ENCODE data around the gene VMO1.

Gene VMO1

DNA sequence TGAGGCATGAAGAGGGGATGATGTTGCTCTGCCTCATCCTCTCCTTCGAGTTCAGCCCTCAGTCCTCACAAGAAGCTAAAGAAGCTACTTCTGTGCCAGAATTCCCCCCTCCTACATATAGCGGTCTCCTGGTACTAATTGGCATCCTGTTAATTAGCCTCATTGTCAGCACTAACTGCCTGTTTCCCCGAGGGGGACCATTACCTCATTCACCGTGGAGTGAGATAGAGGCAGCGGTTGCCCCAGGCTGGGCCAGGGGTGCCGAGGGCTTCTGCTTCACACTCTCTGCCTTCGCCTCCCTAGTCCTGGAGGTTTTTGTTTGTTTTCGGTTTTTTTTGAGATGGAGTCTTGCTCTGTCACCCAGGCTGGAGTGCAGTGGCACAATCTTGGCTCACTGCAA is 41.2 kb upstream of the VMO1 start:
- intact Hi-C loops (cut with DNase I; ENCODE audit: low total_unique reads), result no loop called here
- DNase-seq, result no peak

DNA sequence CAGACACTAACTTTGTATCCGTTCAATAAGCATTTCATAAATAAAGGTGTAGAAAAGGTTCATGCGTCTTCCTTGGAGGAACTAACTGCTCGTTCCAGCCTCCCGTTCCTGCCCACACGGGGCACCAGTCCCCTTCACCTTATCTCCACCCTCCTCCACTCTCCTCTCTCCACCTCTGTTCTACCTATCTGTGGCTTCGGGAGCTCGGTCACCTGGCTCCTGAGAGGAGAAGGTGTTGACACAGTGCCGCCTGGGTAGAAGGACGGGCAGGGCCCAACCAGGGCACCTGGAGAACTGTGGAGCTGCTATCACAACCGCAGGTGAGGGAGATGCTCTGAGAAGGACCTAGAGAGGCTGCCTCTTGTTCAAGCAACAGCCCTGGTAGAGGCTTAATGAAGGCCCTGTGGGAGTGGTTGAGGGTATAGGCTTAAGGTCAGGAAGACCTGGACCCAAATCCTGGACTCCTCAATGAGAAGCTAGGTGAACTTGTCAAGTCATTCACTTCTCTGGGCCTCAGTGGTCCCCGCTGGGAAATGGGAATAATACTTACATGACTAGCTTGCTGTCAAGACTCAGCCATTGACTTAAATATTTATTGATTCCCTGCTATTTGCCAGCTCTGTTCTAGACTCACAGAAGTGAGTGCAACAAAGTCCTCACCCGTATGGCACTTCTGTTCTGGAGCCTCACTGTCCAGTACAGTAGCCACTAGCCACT is 37.4 kb upstream of the VMO1 start:
- DNase-seq, result no peak
- Histone ChIP-seq H3K27me3 (no peaks in the 10 kb centered on the region), H3K4me3 (no peak overlapping the region), H3K4me1 (no peaks in the 10 kb centered on the region), H3K9me3 (no peaks in the 10 kb centered on the region), H3K27ac (no peak overlapping the region), H3K36me3 (peaks cover 0 to 51% (median 23%) of the 10 kb centered on the region in 3 donors)
- intact Hi-C loops (cut with DNase I; ENCODE audit: low total_unique reads), result no loop called here
- TF ChIP-seq, protein P1, sequence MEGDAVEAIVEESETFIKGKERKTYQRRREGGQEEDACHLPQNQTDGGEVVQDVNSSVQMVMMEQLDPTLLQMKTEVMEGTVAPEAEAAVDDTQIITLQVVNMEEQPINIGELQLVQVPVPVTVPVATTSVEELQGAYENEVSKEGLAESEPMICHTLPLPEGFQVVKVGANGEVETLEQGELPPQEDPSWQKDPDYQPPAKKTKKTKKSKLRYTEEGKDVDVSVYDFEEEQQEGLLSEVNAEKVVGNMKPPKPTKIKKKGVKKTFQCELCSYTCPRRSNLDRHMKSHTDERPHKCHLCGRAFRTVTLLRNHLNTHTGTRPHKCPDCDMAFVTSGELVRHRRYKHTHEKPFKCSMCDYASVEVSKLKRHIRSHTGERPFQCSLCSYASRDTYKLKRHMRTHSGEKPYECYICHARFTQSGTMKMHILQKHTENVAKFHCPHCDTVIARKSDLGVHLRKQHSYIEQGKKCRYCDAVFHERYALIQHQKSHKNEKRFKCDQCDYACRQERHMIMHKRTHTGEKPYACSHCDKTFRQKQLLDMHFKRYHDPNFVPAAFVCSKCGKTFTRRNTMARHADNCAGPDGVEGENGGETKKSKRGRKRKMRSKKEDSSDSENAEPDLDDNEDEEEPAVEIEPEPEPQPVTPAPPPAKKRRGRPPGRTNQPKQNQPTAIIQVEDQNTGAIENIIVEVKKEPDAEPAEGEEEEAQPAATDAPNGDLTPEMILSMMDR (IDR thresholded peaks at IDR 0.05), result no peak

More for the DNA sequence above, 41.2 kb upstream of the VMO1 start:
- Histone ChIP-seq H3K27me3 (no peaks in the 10 kb centered on the region), H3K4me3 (no peak overlapping the region), H3K9me3 (no peaks in the 10 kb centered on the region), H3K27ac (no peak overlapping the region), H3K4me1 (no peaks in the 10 kb centered on the region), H3K36me3 (peaks cover 0 to 15% (median 6%) of the 10 kb centered on the region in 3 donors)
- TF ChIP-seq, protein P1 (IDR thresholded peaks at IDR 0.05), result no peak

DNA sequence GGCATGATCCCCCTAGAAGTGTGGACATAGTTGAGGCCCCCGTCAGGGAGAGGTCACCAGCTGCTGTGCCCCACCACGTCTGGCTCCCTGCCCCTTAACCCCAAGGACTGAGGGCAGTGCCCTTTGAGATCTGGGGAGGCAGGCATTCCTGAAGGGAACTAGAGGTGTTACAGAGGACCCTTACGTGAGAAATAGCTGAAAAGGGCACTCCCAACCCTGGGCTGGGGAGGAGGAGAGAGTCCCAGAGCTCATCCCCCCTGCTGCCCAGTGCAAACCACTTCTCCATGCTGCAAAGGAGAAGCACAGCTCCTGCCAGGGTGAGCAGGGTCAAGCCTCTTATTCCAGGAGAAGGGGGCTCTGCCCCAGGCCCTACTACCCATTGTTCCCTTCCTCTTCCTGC is 36.7 kb upstream of the VMO1 start:
- Histone ChIP-seq H3K27ac (no peak overlapping the region), H3K36me3 (peaks cover 0 to 58% (median 30%) of the 10 kb centered on the region in 3 donors)
- TF ChIP-seq, protein P1 (IDR thresholded peaks at IDR 0.05), result no peak

DNA sequence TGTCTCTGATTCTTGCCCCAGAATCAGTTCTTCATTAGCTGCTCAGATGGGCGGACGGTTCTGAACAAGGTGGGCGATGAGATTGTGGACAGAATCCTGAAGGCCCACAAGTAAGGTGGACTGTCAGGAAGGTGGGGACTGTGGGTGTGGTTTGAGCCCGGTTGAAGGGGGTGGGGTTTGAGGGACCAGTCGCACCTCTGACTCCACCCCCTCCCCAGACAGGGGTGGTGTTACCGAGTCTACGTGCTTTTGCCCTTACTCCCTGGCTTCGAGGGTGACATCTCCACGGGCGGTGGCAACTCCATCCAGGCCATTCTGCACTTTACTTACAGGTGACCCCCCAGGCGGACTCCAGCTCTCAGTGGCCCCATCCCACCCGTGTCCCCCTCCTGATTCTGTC is 32.1 kb upstream of the VMO1 start:
- TF ChIP-seq, protein P1 (IDR thresholded peaks at IDR 0.05), result no peak
- no peaks in the 10 kb centered on the region for H3K9me3 ChIP-seq
- H3K27me3 ChIP-seq, result no peaks in the 10 kb centered on the region
- no peaks in the 10 kb centered on the region for H3K4me1 ChIP-seq
- peaks cover 3 to 89% (median 55%) of the 10 kb centered on the region in 3 donors for H3K36me3 ChIP-seq
- H3K27ac ChIP-seq, result no peak overlapping the region
- intact Hi-C loops (cut with DNase I; ENCODE audit: low total_unique reads), result no loop called here
- H3K4me3 ChIP-seq, result no peak overlapping the region
- DNase-seq, result no peak

More for the DNA sequence above, 36.7 kb upstream of the VMO1 start:
- H3K4me1 ChIP-seq, result no peaks in the 10 kb centered on the region
- intact Hi-C loops (cut with DNase I; ENCODE audit: low total_unique reads), result no loop called here
- H3K27me3 ChIP-seq, result no peaks in the 10 kb centered on the region
- no peak overlapping the region for H3K4me3 ChIP-seq
- no peak for DNase-seq
- no peaks in the 10 kb centered on the region for H3K9me3 ChIP-seq

DNA sequence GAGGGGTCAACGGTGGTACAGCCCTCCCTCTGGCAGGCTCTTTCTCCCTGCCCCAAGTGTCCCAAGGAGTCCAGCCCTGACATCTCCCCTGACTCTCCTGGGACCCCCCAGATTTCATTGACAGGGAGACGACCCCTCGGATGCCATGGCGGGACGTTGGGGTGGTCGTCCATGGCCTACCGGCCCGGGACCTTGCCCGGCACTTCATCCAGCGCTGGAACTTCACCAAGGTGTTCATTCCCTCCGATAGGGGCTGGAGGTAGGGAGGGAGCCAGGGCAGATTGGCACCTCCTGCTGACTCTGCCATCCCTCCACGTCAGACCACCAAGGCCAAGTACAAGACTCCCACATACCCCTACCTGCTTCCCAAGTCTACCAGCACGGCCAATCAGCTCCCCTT is 30.7 kb upstream of the VMO1 start:
- intact Hi-C loops (cut with DNase I; ENCODE audit: low total_unique reads), result no loop called here
- no peaks in the 10 kb centered on the region for H3K9me3 ChIP-seq
- H3K27ac ChIP-seq, result no peak overlapping the region
- peaks cover 3 to 76% (median 45%) of the 10 kb centered on the region in 3 donors for H3K36me3 ChIP-seq
- no peak overlapping the region for H3K4me3 ChIP-seq
- no peaks in the 10 kb centered on the region for H3K4me1 ChIP-seq
- no peaks in the 10 kb centered on the region for H3K27me3 ChIP-seq
- TF ChIP-seq, protein P1 (IDR thresholded peaks at IDR 0.05), result no peak
- DNase-seq, result no peak
